ENCODE data around the gene TNPO3. TPM values are rescaled to one million over a fixed set of nuclear protein-coding genes. Genes with fewer than 3 reads are reported as not detected.

The TNPO3 gene
- total RNA-seq, 1 donor from 2014 or later: 52.3 TPM

DNA sequence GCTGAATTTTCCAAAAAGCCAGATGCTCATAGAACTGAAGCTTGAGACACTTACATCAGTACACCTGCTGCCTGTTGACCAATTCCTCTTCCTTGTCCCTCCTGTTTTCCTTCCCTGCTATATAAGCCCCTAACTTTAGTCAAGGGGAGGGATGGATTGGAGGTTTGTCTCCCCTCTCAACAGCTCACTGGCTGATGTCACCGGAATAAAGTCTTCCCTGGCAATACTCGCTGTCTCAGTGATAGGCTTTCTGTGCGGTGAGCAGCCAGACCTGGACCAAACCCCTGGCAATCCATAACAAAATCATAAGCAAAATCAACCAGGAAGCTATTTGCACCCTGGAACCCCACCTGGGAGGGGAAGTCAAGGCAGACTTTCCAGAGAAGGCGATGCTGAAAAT is 118.1 kb downstream of the TNPO3 start:
- TF ChIP-seq, protein P1, sequence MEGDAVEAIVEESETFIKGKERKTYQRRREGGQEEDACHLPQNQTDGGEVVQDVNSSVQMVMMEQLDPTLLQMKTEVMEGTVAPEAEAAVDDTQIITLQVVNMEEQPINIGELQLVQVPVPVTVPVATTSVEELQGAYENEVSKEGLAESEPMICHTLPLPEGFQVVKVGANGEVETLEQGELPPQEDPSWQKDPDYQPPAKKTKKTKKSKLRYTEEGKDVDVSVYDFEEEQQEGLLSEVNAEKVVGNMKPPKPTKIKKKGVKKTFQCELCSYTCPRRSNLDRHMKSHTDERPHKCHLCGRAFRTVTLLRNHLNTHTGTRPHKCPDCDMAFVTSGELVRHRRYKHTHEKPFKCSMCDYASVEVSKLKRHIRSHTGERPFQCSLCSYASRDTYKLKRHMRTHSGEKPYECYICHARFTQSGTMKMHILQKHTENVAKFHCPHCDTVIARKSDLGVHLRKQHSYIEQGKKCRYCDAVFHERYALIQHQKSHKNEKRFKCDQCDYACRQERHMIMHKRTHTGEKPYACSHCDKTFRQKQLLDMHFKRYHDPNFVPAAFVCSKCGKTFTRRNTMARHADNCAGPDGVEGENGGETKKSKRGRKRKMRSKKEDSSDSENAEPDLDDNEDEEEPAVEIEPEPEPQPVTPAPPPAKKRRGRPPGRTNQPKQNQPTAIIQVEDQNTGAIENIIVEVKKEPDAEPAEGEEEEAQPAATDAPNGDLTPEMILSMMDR (conservative IDR thresholded peaks at IDR 0.05): no peak
- H3K4me1 Mint-ChIP-seq (ENCODE audit: unreplicated experiment): peaks cover 10% of the 10 kb centered on the region
- H3K27me3 Mint-ChIP-seq: peaks cover 60% of the 10 kb centered on the region
- no peak overlapping the region for H3K27ac Mint-ChIP-seq
- DNase-seq (ENCODE audit: extremely low spot score, unreplicated experiment): no peak
- H3K9me3 Mint-ChIP-seq: no peaks in the 10 kb centered on the region
- no peaks in the 10 kb centered on the region for H3K36me3 Mint-ChIP-seq
- peak overlapping the region; percentile 81 for H3K4me3 Mint-ChIP-seq

DNA sequence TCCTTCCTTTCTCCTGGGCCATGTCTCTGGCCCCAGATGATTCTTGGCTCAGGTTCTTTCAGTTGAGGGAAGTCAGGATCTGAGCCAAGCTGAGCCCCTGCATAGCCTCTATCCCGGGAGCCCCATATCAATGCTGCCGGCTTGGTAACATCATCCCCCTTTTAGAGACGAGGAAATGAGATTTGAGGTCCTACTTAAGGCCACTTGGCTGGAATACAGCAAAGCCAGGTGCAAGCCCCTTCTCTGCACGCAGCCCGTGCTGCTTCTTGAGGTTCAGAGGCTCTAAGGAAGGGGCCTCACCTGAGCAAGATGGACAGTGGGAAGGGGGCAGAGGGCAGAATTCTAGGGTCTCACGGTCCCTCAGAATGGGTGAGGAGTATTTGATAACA is 119.6 kb downstream of the TNPO3 start:
- no peak overlapping the region for H3K27ac Mint-ChIP-seq
- no peak for DNase-seq (ENCODE audit: extremely low spot score, unreplicated experiment)
- no peak overlapping the region for H3K4me3 Mint-ChIP-seq
- TF ChIP-seq, protein P1 (conservative IDR thresholded peaks at IDR 0.05): no peak
- no peaks in the 10 kb centered on the region for H3K36me3 Mint-ChIP-seq
- peaks cover 50% of the 10 kb centered on the region for H3K27me3 Mint-ChIP-seq
- H3K4me1 Mint-ChIP-seq (ENCODE audit: unreplicated experiment): peaks cover 10% of the 10 kb centered on the region
- H3K9me3 Mint-ChIP-seq: no peaks in the 10 kb centered on the region

DNA sequence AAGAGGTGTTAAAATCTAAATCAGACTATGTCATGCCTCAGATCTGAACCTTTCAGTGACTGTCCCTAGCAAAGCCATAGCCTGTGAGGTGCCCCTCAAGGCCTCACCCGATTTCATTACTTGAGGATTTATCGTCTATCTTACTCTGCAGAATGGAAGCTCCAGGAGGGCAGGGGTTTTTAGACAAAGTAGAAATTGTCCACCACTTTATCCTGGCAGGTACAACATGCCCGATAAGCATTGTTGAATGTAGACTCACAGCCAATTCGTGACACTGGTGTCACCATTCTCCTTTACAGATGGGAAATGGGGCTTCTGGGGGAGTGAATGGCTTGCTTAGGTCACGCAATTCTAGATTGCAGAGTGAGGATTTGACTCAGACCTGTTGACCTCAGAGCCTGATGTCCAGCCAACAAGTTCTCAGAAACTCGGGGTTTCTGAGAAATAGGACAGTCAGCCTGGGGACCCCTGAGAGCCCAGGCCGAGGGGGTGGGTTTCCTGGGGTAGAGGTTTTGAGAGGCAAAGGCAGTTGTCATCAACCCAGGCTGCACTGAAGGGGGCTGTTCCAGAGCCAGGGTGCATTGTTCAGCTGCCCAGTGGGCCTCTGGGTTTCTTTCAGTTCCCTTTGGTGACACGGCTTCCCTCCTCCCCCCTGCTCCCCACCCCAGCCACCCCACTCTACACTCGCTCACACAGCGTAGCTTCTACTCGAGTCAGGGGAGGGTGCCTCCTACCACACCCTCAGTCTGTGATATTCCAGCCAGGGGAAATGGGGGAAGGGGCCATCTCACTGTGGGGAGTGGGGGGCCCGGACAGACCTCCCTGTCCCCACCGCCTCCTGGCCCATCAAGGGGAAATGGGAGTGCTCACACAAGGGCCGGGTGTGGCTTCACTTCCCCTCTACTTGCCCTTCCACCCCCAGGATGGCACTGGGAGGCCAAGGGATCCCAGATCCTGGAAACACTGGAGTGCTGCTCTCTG is 120.3 kb downstream of the TNPO3 start:
- Mint-ChIP-seq H3K9me3 (no peaks in the 10 kb centered on the region), H3K27ac (no peak overlapping the region), H3K4me3 (no peak overlapping the region), H3K36me3 (no peaks in the 10 kb centered on the region), H3K27me3 (peaks cover 43% of the 10 kb centered on the region), H3K4me1 (ENCODE audit: unreplicated experiment) (peaks cover 10% of the 10 kb centered on the region)
- no peak for DNase-seq (ENCODE audit: extremely low spot score, unreplicated experiment)
- TF ChIP-seq, protein P1 (conservative IDR thresholded peaks at IDR 0.05): no peak

DNA sequence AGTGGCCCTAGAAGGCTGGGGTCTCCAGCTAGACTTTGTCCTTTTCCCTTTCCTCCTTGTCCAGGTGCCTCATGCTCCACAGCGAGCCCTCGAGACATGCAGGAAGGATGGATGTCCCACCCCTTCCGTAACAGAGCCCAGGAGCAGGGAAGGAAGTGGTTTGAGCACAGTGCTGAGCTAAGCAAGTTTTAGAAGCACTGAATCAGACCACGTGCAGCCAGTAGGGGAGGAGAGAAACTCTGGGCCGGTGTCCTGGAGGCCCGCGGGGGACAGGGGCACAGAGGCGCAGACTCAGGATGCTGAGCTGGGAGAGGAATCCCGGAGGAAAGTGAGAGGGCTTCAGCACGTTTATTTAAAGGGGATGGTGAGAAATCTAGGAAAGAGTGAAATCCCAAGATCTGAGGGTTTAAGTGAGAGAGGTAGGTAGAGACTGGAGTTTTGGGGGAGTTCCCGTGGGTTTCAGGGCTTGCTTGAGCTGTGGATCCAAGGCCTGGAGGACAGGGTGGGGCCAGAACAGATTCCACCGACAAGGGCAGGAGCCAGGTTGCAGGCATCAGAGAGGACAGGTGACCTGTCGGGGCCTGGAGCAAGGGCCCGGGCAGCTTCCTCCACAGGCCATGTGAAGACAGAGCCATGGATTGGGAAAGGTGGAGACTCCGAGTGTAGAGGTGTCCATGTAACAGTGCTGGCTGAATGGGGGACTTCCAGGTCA is 121.6 kb downstream of the TNPO3 start:
- TF ChIP-seq, protein P1 (conservative IDR thresholded peaks at IDR 0.05): no peak
- Mint-ChIP-seq H3K4me3 (no peak overlapping the region), H3K9me3 (no peaks in the 10 kb centered on the region), H3K27me3 (peaks cover 35% of the 10 kb centered on the region), H3K36me3 (no peaks in the 10 kb centered on the region), H3K4me1 (ENCODE audit: unreplicated experiment) (peaks cover 6% of the 10 kb centered on the region), H3K27ac (no peak overlapping the region)
- DNase-seq (ENCODE audit: extremely low spot score, unreplicated experiment): peak; percentile 60

- peak; percentile 53 for DNase-seq (ENCODE audit: extremely low spot score, unreplicated experiment)
- no peak overlapping the region for H3K27ac Mint-ChIP-seq
- H3K27me3 Mint-ChIP-seq: peaks cover 34% of the 10 kb centered on the region
- H3K9me3 Mint-ChIP-seq: no peaks in the 10 kb centered on the region
- no peak overlapping the region for H3K4me3 Mint-ChIP-seq
- no peaks in the 10 kb centered on the region for H3K36me3 Mint-ChIP-seq
- H3K4me1 Mint-ChIP-seq (ENCODE audit: unreplicated experiment): peaks cover 6% of the 10 kb centered on the region
- TF ChIP-seq, protein P1 (conservative IDR thresholded peaks at IDR 0.05): no peak
These were observed 122.1 kb downstream of the TNPO3 start for GRCh38 chr7:128932862-128933179.
